H1 (cell line): ENCODE data around the gene PEX14. TPM values are rescaled to one million over a fixed set of nuclear protein-coding genes. Genes with fewer than 3 reads are reported as not detected.

Source experiments
- CTCF ChIA-PET: fragments of 300-600 bp; sonication (Branson Sonifier 250); formaldehyde crosslinking; loops from one replicate; lab custom pipeline; 2021; ENCODE audit not compliant: partially characterized antibody; lab: Charles Lee
- POLR2A ChIA-PET: fragments of 300-600 bp; sonication (Branson Sonifier 250); formaldehyde crosslinking; loops from one replicate; lab custom pipeline; 2021; ENCODE audit warnings: inconsistent platforms; ENCODE audit not compliant: partially characterized antibody; lab: Charles Lee
- DNase-seq, 2 experiments: peaks; one replicate each; pipeline versions ENCODE4 v3.0.0 to v3.0.0-alpha.2; 2010 to 2022; ENCODE audit warnings: low spot score in 2 of 2, low read depth in 1 of 2, mixed read lengths in 1 of 2
- FAIRE-seq: peaks from 2 replicates; lab custom pipeline; 2011; peaks lifted over from hg19 to GRCh38; lab: Jason Lieb, UNC
- H2AFZ ChIP-seq: 2 replicates; pipeline ENCODE4 v1.8.1; 2012; ENCODE audit warnings: low read length, inconsistent platforms
- H2AK5ac ChIP-seq: 2 replicates; pipeline ENCODE4 v1.6.1; 2013; ENCODE audit warnings: low read depth, low read length
- H2BK120ac ChIP-seq: replicated peaks from 2 replicates; pipeline ENCODE3; 2013; ENCODE audit warnings: low read depth, low read length, inconsistent platforms
- H2BK12ac ChIP-seq: 2 replicates; pipeline ENCODE4 v1.6.1; 2013; ENCODE audit warnings: low read depth, low read length
- H2BK15ac ChIP-seq: 2 replicates; pipeline ENCODE4 v1.6.1; 2013; ENCODE audit warnings: low read length
- H2BK20ac ChIP-seq: 2 replicates; pipeline ENCODE4 v1.6.1; 2013; ENCODE audit warnings: low read length
- H2BK5ac ChIP-seq: 2 replicates; pipeline ENCODE4 v1.6.1; 2013; ENCODE audit warnings: low read depth, low read length
- H3K14ac ChIP-seq: 2 replicates; pipeline ENCODE4 v1.6.1; 2013; ENCODE audit warnings: inconsistent platforms; ENCODE audit not compliant: insufficient read length
- H3K18ac ChIP-seq: 2 replicates; pipeline ENCODE4 v1.6.1; 2013; ENCODE audit warnings: low read length; ENCODE audit errors: extremely low read depth
- H3K23ac ChIP-seq: 2 replicates; pipeline ENCODE4 v1.6.1; 2013; ENCODE audit warnings: inconsistent platforms; ENCODE audit not compliant: insufficient read length
- H3K23me2 ChIP-seq: 2 replicates; pipeline ENCODE4 v1.6.1; 2013; ENCODE audit warnings: low read depth, low read length
- H3K27ac ChIP-seq: 2 replicates; pipeline ENCODE4 v1.6.1; 2011; ENCODE audit warnings: low read depth, low read length, inconsistent platforms
- H3K27me3 ChIP-seq, 4 experiments: replicated peaks in 1 of 4; 1 replicate in 1 of 4; 2 replicates in 3 of 4; pipeline versions ENCODE4 v1.6.1 to v1.8.1; 2011 to 2013; ENCODE audit warnings: low read length in 3 of 4, mild to moderate bottlenecking in 3 of 4, inconsistent platforms in 2 of 4, mixed read lengths in 2 of 4, moderate library complexity in 1 of 4; ENCODE audit not compliant: control insufficient read depth in 3 of 4, insufficient read depth in 3 of 4; ENCODE audit errors: extremely low read depth in 1 of 4
- H3K36me3 ChIP-seq, 4 experiments: 2 replicates each; pipeline versions ENCODE4 v1.6.1 to v1.8.1; 2011 to 2013; ENCODE audit warnings: mild to moderate bottlenecking in 4 of 4, low read length in 3 of 4, moderate library complexity in 2 of 4, control low read depth in 1 of 4, inconsistent platforms in 1 of 4; ENCODE audit not compliant: insufficient read depth in 4 of 4, control insufficient read depth in 2 of 4
- H3K4ac ChIP-seq: replicated peaks from 2 replicates; pipeline ENCODE3; 2013; ENCODE audit warnings: low read length, low read depth, mixed read lengths, inconsistent platforms; ENCODE audit not compliant: insufficient read length
- H3K4me1 ChIP-seq, 4 experiments: replicated peaks in 1 of 4; 1 replicate in 1 of 4; 2 replicates in 3 of 4; pipeline versions ENCODE4 v1.6.1 to v1.8.1; 2011 to 2013; ENCODE audit warnings: low read length in 3 of 4, inconsistent platforms in 2 of 4, mixed read lengths in 1 of 4; ENCODE audit not compliant: insufficient read depth in 4 of 4, control insufficient read depth in 3 of 4
- H3K4me2 ChIP-seq, 2 experiments: 2 replicates each; pipeline versions ENCODE4 v1.6.1 to v1.8.1; 2011 to 2013; ENCODE audit warnings: low read depth in 2 of 2, low read length in 2 of 2, control low read depth in 1 of 2, inconsistent platforms in 1 of 2, mild to moderate bottlenecking in 1 of 2; ENCODE audit not compliant: insufficient read depth in 1 of 2
- H3K4me3 ChIP-seq, 4 experiments: fragments of 200-600, 300-600 bp in 1 of 4; sonication (generic), shearing (Covaris generic), sonication (Bioruptor Twin) in 1 of 4; 2 replicates each; pipeline versions ENCODE4 v1.5.1 to v1.8.1; 2011 to 2016; ENCODE audit warnings: low read length in 4 of 4, low read depth in 3 of 4, control low read depth in 2 of 4, inconsistent platforms in 2 of 4, mild to moderate bottlenecking in 2 of 4, mixed read lengths in 1 of 4, moderate library complexity in 1 of 4; ENCODE audit not compliant: insufficient read depth in 2 of 4; ENCODE audit errors: extremely low read depth in 1 of 4
- H3K56ac ChIP-seq: replicated peaks from 2 replicates; pipeline ENCODE3; 2013; ENCODE audit warnings: low read depth, mild to moderate bottlenecking, mixed read lengths, low read length, inconsistent platforms; ENCODE audit not compliant: insufficient read length
- H3K79me1 ChIP-seq: 2 replicates; pipeline ENCODE4 v1.6.1; 2013; ENCODE audit warnings: low read depth, low read length, control low read depth
- H3K79me2 ChIP-seq, 2 experiments: 2 replicates each; pipeline versions ENCODE4 v1.6.1 to v1.8.1; 2012 to 2013; ENCODE audit warnings: low read length in 2 of 2, mild to moderate bottlenecking in 2 of 2, inconsistent platforms in 1 of 2; ENCODE audit not compliant: insufficient read depth in 2 of 2, control insufficient read depth in 1 of 2
- H3K9ac ChIP-seq, 4 experiments: replicated peaks in 1 of 4; 1 replicate in 1 of 4; 2 replicates in 3 of 4; pipeline versions ENCODE4 v1.6.1 to v1.8.1; 2011 to 2013; ENCODE audit warnings: low read depth in 3 of 4, low read length in 3 of 4, control low read depth in 2 of 4, mild to moderate bottlenecking in 2 of 4, moderate library complexity in 2 of 4, inconsistent platforms in 1 of 4; ENCODE audit errors: extremely low read depth in 1 of 4
- H3K9me3 ChIP-seq, 2 experiments: 2 replicates each; pipeline versions ENCODE4 v1.6.1 to v1.8.1; 2012 to 2013; ENCODE audit warnings: mild to moderate bottlenecking in 2 of 2, moderate library complexity in 2 of 2, control low read depth in 1 of 2, inconsistent platforms in 1 of 2, low read depth in 1 of 2, low read length in 1 of 2, mixed read lengths in 1 of 2; ENCODE audit not compliant: insufficient read depth in 2 of 2
- H4K20me1 ChIP-seq, 2 experiments: replicated peaks in 1 of 2; 2 replicates each; pipeline versions ENCODE3 to v1.8.1; 2011 to 2013; ENCODE audit warnings: inconsistent platforms in 2 of 2, low read length in 2 of 2, mild to moderate bottlenecking in 1 of 2; ENCODE audit not compliant: insufficient read depth in 2 of 2, control insufficient read depth in 1 of 2
- H4K5ac ChIP-seq: 2 replicates; pipeline ENCODE4 v1.6.1; 2013; ENCODE audit warnings: low read length, low read depth, mixed read lengths, inconsistent platforms; ENCODE audit not compliant: insufficient read length
- H4K8ac ChIP-seq: 2 replicates; pipeline ENCODE4 v1.8.0; 2013; ENCODE audit warnings: mild to moderate bottlenecking, moderate library complexity, low read length, inconsistent platforms; ENCODE audit not compliant: insufficient read depth; ENCODE audit errors: extremely low read depth
- H4K91ac ChIP-seq: replicated peaks from 2 replicates; pipeline ENCODE3; 2013; ENCODE audit warnings: low read length, mixed read lengths, inconsistent platforms; ENCODE audit not compliant: insufficient read length
- EP300 ChIP-seq, 2 experiments: IDR thresholded peaks; 1 replicate in 1 of 2; 2 replicates in 1 of 2; pipeline ENCODE4 v1.6.1; 2011 to 2012; ENCODE audit warnings: low read depth in 2 of 2, low read length in 2 of 2, mild to moderate bottlenecking in 2 of 2, borderline replicate concordance in 1 of 2, inconsistent platforms in 1 of 2, moderate library complexity in 1 of 2
- POLR2AphosphoS5 ChIP-seq: IDR thresholded peaks from 2 replicates; pipeline ENCODE4 v1.6.1; 2011; ENCODE audit warnings: low read depth, low read length
- WGBS, 2 experiments: shearing (Covaris generic) in 1 of 2; methylation state at CpG; one replicate each; pipeline versions ENCODE4 v1.1.6 to v1.1.7; 2013 to 2015; ENCODE audit warnings: low lambda C conversion rate in 2 of 2, mixed read lengths in 2 of 2, inconsistent platforms in 1 of 2, low coverage in 1 of 2, missing lambda C conversion rate in 1 of 2; ENCODE audit not compliant: insufficient replicate concordance in 2 of 2, insufficient coverage in 1 of 2, insufficient read length in 1 of 2; ENCODE audit errors: extremely low coverage in 1 of 2, missing lambda C conversion rate in 1 of 2; 5-methylcytosine and 5-hydroxymethylcytosine counted together
- polyA plus RNA-seq, 7 experiments: library from polyadenylated mRNA; depleted of rRNA in 3 of 7; stranded (reverse) in 5 of 7; unstranded in 2 of 7; fragments of >200 nt in 5 of 7; fragments of 200-250 nt in 2 of 7; gene quantifications; 1 replicate in 5 of 7; 2 replicates in 1 of 7; 4 replicates in 1 of 7; pipeline versions ENCODE4 v1.2.1 to v1.2.3, GENCODE V29; 2011 to 2013; ENCODE audit warnings: missing spikeins in 2 of 7, mixed read lengths in 2 of 7
- total RNA-seq: library from RNA; stranded (reverse); fragmentation: NEBNext Ultra II Directional; extraction: Animal tissue kit (Norgen Biotek cat#: 25700); gene quantifications from 2 replicates; pipeline ENCODE4 v1.2.1, GENCODE V29; 2021

The PEX14 gene
- total and polyA plus RNA-seq, 2 of the 8 experiments (the other 6 are each of a cell fraction or from before 2014, with no cell fraction given): 13.0 to 19.8 TPM

- Histone ChIP-seq H3K4me3 (no peak overlapping the region), H4K20me1 (peaks cover 0 to 6% of the 10 kb centered on the region in 2 experiments), H3K18ac (no peak overlapping the region), H3K9me3 (no peaks in the 10 kb centered on the region), H3K56ac (no peak overlapping the region), H3K79me1 (no peaks in the 10 kb centered on the region), H3K14ac (no peak overlapping the region), H4K5ac (no peak overlapping the region), H4K8ac (no peak overlapping the region), H2AK5ac (no peak overlapping the region), H2AFZ (no peak overlapping the region), H3K4me1 (no peaks in the 10 kb centered on the region), H3K27me3 (no peaks in the 10 kb centered on the region), H3K36me3 (peaks cover 13 to 48% (median 21%) of the 10 kb centered on the region in 4 experiments; a peak in 7 of 8 replicates), H2BK5ac (no peak overlapping the region), H3K23me2 (no peaks in the 10 kb centered on the region), H2BK120ac (no peak overlapping the region), H2BK15ac (no peak overlapping the region), H2BK12ac (no peak overlapping the region), H3K4me2 (no peak overlapping the region), H3K79me2 (no peaks in the 10 kb centered on the region), H3K27ac (no peak overlapping the region), H3K23ac (no peak overlapping the region), H4K91ac (no peak overlapping the region), H3K4ac (no peak overlapping the region), H3K9ac (no peak overlapping the region; a peak in 1 of 7 replicates), H2BK20ac (no peak overlapping the region)
- 94% methylated on average over 9 of the region's 9 CpGs; no CpG with 5 or more reads in 1 of the 2 experiments for WGBS, 2 experiments
- ChIA-PET POLR2A (interaction anchor here (0.9 to 7.9 kb wide), 8 partner anchors 8 to 59 kb away, joined by 3 to 67 read pairs (median 14); partner anchors contain the start of genes CORT, DFFA and PGD), CTCF (interaction anchor here (0.6 to 7.4 kb wide), 5 partner anchors 21 to 184 kb away, joined by 3 to 43 read pairs (median 6); partner anchors contain the start of gene CENPS)
- no peak for FAIRE-seq
- no peak for TF ChIP-seq EP300 (IDR thresholded peaks at IDR 0.05; ENCODE audit: borderline replicate concordance in 1 of 2, low read depth in 2 of 2, low read length in 2 of 2)
- peak; percentile 40; the same call in 1 of the 2 replicates for TF ChIP-seq POLR2AphosphoS5
- DNase-seq: no peak
Measured at GRCh38 chr1:10457875-10458274, 16.9 kb upstream of the PEX14 start.
